Prostate gland (tissue), 2 donors: Measurements from ENCODE around the gene MYL12A. TPM values are rescaled to one million over a fixed set of nuclear protein-coding genes. Genes with fewer than 3 reads are reported as not detected.
A peak's percentile ranks its signal among the peaks of the same experiment; 100 is the strongest.

Experiments used
- DNase-seq: peaks from one replicate; pipeline ENCODE4 v3.0.0-alpha.2; 2019; ENCODE audit warnings: low spot score
- H3K27ac ChIP-seq, 2 donors: fragments of 200-600 bp; sonication (generic); 2 replicates each; pipeline ENCODE4 v1.5.1; 2017 to 2019
- H3K27me3 ChIP-seq: fragments of 200-600 bp; sonication (generic); replicated peaks from 2 replicates; pipeline ENCODE4 v1.5.1; 2019; ENCODE audit not compliant: insufficient read depth
- H3K36me3 ChIP-seq, 2 donors: fragments of 200-600 bp; sonication (generic); 1 replicate in 1 of 2; 2 replicates in 1 of 2; pipeline versions ENCODE4 v1.5.1 to v1.8.1; 2017 to 2019
- H3K4me1 ChIP-seq: fragments of 200-600 bp; sonication (generic); replicated peaks from 2 replicates; pipeline ENCODE4 v1.5.1; 2019
- H3K4me3 ChIP-seq, 2 donors: fragments of 200-600 bp; sonication (generic); 2 replicates each; pipeline ENCODE4 v1.5.1; 2017 to 2019
- H3K9me3 ChIP-seq: fragments of 200-600 bp; sonication (generic); 2 replicates; pipeline ENCODE4 v1.5.1; 2017
- POLR2A ChIP-seq: fragments of 450-650 bp; IDR thresholded peaks from one replicate; pipeline ENCODE4 v1.6.1; 2016; ENCODE audit warnings: antibody characterized with exemption, mild to moderate bottlenecking
- POLR2AphosphoS5 ChIP-seq: sonication (generic); formaldehyde crosslinking; IDR thresholded peaks from one replicate; pipeline ENCODE4 v1.6.1; 2017; ENCODE audit warnings: antibody characterized with exemption
- WGBS: methylation state at CpG from one replicate; pipeline ENCODE4 v1.1.5; 2018; 5-methylcytosine and 5-hydroxymethylcytosine counted together
- intact Hi-C: fragments of 100-400 bp; cut with DNase I; formaldehyde crosslinking; loops from one replicate; pipeline ENCODE4 v1.14.2; 2022
- total RNA-seq, 2 donors: library from RNA; depleted of rRNA; stranded (reverse); fragments of >200 nt; gene quantifications; one replicate each; pipeline ENCODE4 v1.1.0, GENCODE V29; 2016

Gene MYL12A
- total RNA-seq, 2 donors from 2014 or later = 245 to 267 TPM

DNA sequence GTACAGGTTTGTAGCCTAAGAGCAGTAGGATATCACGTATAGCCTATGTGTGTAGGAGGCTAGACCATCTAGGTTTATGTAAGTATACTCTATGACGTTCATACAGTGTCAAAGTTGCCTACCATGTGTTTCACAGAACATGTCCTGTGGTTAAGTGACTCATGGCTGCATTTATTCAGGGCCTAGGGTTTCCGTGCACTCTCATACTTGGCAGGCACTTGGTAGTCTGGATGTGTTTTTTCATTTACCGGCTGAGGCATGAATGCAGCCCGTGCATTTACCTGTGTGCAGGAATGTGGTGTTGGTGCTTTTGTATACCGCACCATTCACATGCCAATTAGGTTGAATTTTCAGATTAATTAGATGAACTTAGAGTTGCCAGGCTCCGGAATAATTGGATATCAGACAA, 57.8 kb downstream of the MYL12A start:
- no peaks in the 10 kb centered on the region for H3K36me3 ChIP-seq
- TF ChIP-seq POLR2AphosphoS5 (peak; percentile 74), POLR2A (no peak)
- H3K9me3 ChIP-seq = no peaks in the 10 kb centered on the region
- DNase-seq = peak; percentile 66
- intact Hi-C loops = no loop called here
- H3K4me3 ChIP-seq = no peak overlapping the region
- H3K4me1 ChIP-seq = no peaks in the 10 kb centered on the region
- H3K27me3 ChIP-seq = no peaks in the 10 kb centered on the region
- peak overlapping the region in 1 of 2 donors; percentile 27 for H3K27ac ChIP-seq
- WGBS = 41% methylated on average over 7 of the region's 7 CpGs

Other genes starting within 250 kb of the MYL12A start
- 100 to 1,000 TPM in 1 of 2 donors, 10 to 100 TPM in 1; 19.5 to 120 TPM for gene LPIN2, start 234.7 kb upstream of the MYL12A start, total RNA-seq
- gene MYOM1, start 27.8 kb upstream of the MYL12A start, total RNA-seq = 1 to 10 TPM; 6.1 to 6.5 TPM
- gene MYL12B, start 14.3 kb downstream of the MYL12A start, total RNA-seq = 100 to 1,000 TPM; 254 to 310 TPM
- gene TGIF1, start 202.4 kb downstream of the MYL12A start, total RNA-seq = 100 to 1,000 TPM; 124 to 151 TPM